Neural cell (in vitro differentiated cells): ENCODE data around the gene BAG5.

Experiments used
- EZH2 ChIP-seq: fragments of 200-600, 300-800 bp; shearing (Covaris generic), sonication (generic); IDR thresholded peaks from 2 replicates; pipeline ENCODE4 v1.6.1; 2014; ENCODE audit warnings: antibody characterized with exemption, low read length, borderline replicate concordance, mild to moderate bottlenecking; ENCODE audit not compliant: insufficient read depth, poor library complexity, severe bottlenecking
- TF ChIP-seq, protein P1 (sequence below): fragments of 450-650 bp; IDR thresholded peaks from 2 replicates; pipeline ENCODE4 v1.5.1; 2014; ENCODE audit warnings: antibody characterized with exemption, mild to moderate bottlenecking, moderate library complexity; ENCODE audit not compliant: poor library complexity, severe bottlenecking

DNA sequence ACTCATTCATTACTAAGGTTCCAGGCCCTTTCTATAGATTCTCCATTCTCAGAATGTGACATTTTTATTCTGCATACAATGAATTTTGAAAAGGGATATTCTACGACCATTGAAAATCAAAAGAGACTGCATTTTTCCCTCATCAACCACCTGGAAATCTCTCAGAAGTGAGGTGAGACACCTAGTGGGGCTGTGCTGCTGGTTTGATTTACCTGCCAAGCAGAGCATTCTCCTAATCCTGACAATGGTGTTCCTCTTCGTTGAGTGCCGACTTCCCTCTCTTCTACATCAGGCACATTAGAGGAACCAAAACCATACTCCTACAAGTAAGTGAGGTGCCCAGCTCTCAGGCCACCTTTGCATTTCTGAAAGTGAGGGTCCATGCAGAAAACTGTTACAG, 54.7 kb downstream of the BAG5 start:
- TF ChIP-seq, protein P1, sequence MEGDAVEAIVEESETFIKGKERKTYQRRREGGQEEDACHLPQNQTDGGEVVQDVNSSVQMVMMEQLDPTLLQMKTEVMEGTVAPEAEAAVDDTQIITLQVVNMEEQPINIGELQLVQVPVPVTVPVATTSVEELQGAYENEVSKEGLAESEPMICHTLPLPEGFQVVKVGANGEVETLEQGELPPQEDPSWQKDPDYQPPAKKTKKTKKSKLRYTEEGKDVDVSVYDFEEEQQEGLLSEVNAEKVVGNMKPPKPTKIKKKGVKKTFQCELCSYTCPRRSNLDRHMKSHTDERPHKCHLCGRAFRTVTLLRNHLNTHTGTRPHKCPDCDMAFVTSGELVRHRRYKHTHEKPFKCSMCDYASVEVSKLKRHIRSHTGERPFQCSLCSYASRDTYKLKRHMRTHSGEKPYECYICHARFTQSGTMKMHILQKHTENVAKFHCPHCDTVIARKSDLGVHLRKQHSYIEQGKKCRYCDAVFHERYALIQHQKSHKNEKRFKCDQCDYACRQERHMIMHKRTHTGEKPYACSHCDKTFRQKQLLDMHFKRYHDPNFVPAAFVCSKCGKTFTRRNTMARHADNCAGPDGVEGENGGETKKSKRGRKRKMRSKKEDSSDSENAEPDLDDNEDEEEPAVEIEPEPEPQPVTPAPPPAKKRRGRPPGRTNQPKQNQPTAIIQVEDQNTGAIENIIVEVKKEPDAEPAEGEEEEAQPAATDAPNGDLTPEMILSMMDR: peak; percentile 20
- TF ChIP-seq EZH2: no peak
